Hepatocyte (in vitro differentiated cells): ENCODE results near the gene TPRX2. TPM values are rescaled to one million over a fixed set of nuclear protein-coding genes. Genes with fewer than 3 reads are reported as not detected.
A peak's percentile ranks its signal among the peaks of the same experiment; 100 is the strongest.

ENCODE experiments used
- DNase-seq: peaks from one replicate; pipeline ENCODE4 v3.0.0-alpha.2; 2016; ENCODE audit warnings: low spot score
- H2AFZ ChIP-seq: fragments of 200-600 bp; sonication (generic); 2 replicates; pipeline ENCODE4 v1.6.0; 2016; ENCODE audit warnings: antibody characterized with exemption, mild to moderate bottlenecking
- H3K27ac ChIP-seq: fragments of 200-600 bp; sonication (generic); 2 replicates; pipeline ENCODE4 v1.5.1; 2016; ENCODE audit warnings: mild to moderate bottlenecking
- H3K27me3 ChIP-seq: fragments of 200-600 bp; sonication (generic); 2 replicates; pipeline ENCODE4 v1.6.1; 2016
- H3K36me3 ChIP-seq: fragments of 200-600 bp; sonication (generic); replicated peaks from 2 replicates; pipeline ENCODE4 v1.5.1; 2016; ENCODE audit warnings: low read depth; ENCODE audit not compliant: insufficient read depth
- H3K4me1 ChIP-seq: fragments of 200-600 bp; sonication (generic); 2 replicates; pipeline ENCODE4 v1.5.1; 2016; ENCODE audit warnings: mild to moderate bottlenecking, moderate library complexity; ENCODE audit not compliant: insufficient read depth
- H3K4me2 ChIP-seq: fragments of 200-600 bp; sonication (generic); 2 replicates; pipeline ENCODE4 v1.6.0; 2016
- H3K4me3 ChIP-seq: fragments of 200-600 bp; sonication (generic); 2 replicates; pipeline ENCODE4 v1.5.1; 2016; ENCODE audit warnings: mild to moderate bottlenecking
- H3K79me2 ChIP-seq: fragments of 200-600 bp; sonication (generic); 2 replicates; pipeline ENCODE4 v1.6.0; 2017; ENCODE audit warnings: mild to moderate bottlenecking
- H3K9me2 ChIP-seq: fragments of 200-600 bp; sonication (generic); replicated peaks from 2 replicates; pipeline ENCODE4 v1.6.0; 2017; ENCODE audit warnings: mild to moderate bottlenecking; ENCODE audit not compliant: insufficient read depth
- H3K9me3 ChIP-seq: fragments of 200-600 bp; sonication (generic); 2 replicates; pipeline ENCODE4 v1.5.1; 2016; ENCODE audit warnings: low read depth, mild to moderate bottlenecking
- H4K20me1 ChIP-seq: fragments of 200-600 bp; sonication (generic); 2 replicates; pipeline ENCODE4 v1.6.0; 2016; ENCODE audit warnings: mild to moderate bottlenecking; ENCODE audit not compliant: insufficient read depth, poor library complexity, severe bottlenecking
- CTCF ChIP-seq: fragments of 200-600 bp; sonication (generic); IDR thresholded peaks from 2 replicates; pipeline ENCODE4 v1.5.1; 2016; ENCODE audit warnings: antibody characterized with exemption, mild to moderate bottlenecking; ENCODE audit not compliant: poor library complexity
- EZH2 ChIP-seq: fragments of 200-600 bp; sonication (generic); IDR thresholded peaks from 2 replicates; pipeline ENCODE4 v1.6.1; 2016; ENCODE audit warnings: antibody characterized with exemption, mild to moderate bottlenecking, borderline replicate concordance
- EZH2phosphoT487 ChIP-seq: fragments of 200-600 bp; sonication (generic); IDR thresholded peaks from one replicate; pipeline ENCODE4 v1.6.1; 2018; ENCODE audit warnings: antibody characterized with exemption, mild to moderate bottlenecking, low read depth, moderate library complexity; ENCODE audit not compliant: unreplicated experiment, severe bottlenecking
- WGBS: methylation state at CpG from one replicate; pipeline ENCODE4 v1.1.6; 2016; ENCODE audit warnings: low lambda C conversion rate; ENCODE audit errors: missing lambda C conversion rate; 5-methylcytosine and 5-hydroxymethylcytosine counted together
- polyA plus RNA-seq: library from polyadenylated mRNA; unstranded; fragments of >200 nt; fragmentation: Nextera tagmentation; extraction: Ambion mirVana; gene quantifications from 2 replicates; pipeline ENCODE4 v1.2.1, GENCODE V29; 2016
- total RNA-seq: library from RNA; depleted of rRNA; stranded (reverse); fragments of >200 nt; gene quantifications from 2 replicates; pipeline ENCODE4 v1.2.3, GENCODE V29; 2014

TPRX2 gene
- total and polyA plus RNA-seq, 2 experiments from 2014 or later = not detected

- DNase-seq = no peak
- Histone ChIP-seq H3K4me1 (no peaks in the 10 kb centered on the region), H3K9me3 (no peaks in the 10 kb centered on the region), H2AFZ (no peak overlapping the region), H3K36me3 (no peaks in the 10 kb centered on the region), H3K9me2 (no peaks in the 10 kb centered on the region), H3K27me3 (no peaks in the 10 kb centered on the region), H3K79me2 (no peaks in the 10 kb centered on the region), H3K4me3 (no peak overlapping the region), H4K20me1 (no peaks in the 10 kb centered on the region), H3K27ac (no peak overlapping the region), H3K4me2 (no peak overlapping the region)
- WGBS = 95% methylated on average over 30 of the region's 34 CpGs
- TF ChIP-seq EZH2phosphoT487 (no peak), CTCF (no peak), EZH2 (no peak)
Observed at GRCh38 chr19:47860602-47861297, 1.7 kb downstream of the TPRX2 start.

DNA sequence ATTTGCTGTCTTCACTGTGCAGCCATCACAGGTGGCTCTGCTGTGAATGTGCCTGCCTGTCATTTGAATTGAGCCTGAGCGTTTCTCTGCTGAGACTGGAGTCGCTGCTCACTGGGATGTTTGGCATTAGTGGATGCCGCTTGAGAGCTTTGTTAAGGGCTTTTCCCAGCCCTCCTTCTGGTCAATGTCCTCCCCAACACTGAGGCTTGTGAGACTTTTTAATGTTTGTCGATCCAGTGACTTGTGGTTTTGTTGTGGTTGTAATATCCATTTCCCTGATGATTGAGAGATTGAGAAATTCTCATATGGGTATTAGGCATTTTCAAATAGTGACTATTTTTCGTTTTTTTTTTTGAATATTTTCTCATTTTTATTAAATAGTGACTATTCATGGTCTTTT, 2.6 kb downstream of the TPRX2 start:
- Histone ChIP-seq H3K9me2 (no peaks in the 10 kb centered on the region), H3K4me2 (no peak overlapping the region), H3K27me3 (no peaks in the 10 kb centered on the region), H3K9me3 (no peaks in the 10 kb centered on the region), H3K36me3 (no peaks in the 10 kb centered on the region), H3K4me3 (no peak overlapping the region), H3K79me2 (no peaks in the 10 kb centered on the region), H3K27ac (no peak overlapping the region), H4K20me1 (no peaks in the 10 kb centered on the region), H2AFZ (no peak overlapping the region), H3K4me1 (no peaks in the 10 kb centered on the region)
- no peak for DNase-seq
- 81% methylated on average over 5 of the region's 5 CpGs for WGBS
- TF ChIP-seq EZH2phosphoT487 = no peak
- TF ChIP-seq EZH2 = no peak
- TF ChIP-seq CTCF = no peak

DNA sequence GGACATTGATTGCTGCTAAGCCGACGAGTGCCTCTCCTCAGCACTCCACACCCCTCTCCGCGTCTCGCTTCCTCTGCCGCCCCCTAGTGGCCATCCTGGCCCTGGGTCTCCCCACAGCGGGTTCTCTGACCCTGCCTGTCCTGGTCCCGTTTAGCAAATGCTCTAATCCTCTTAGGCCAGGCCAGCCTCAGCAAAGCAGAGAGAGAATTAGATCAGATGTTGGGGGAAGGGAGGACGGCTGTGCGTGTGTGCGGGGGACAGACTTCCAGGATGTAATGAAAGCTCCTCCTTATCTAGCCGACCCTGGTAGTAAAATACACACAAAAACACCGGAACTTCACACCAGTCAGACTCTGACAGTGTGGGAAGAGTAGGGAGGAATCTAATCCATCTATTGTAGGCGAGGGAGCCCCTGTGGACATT, 4.5 kb downstream of the TPRX2 start:
- H3K9me3 ChIP-seq = no peaks in the 10 kb centered on the region
- no peaks in the 10 kb centered on the region for H3K9me2 ChIP-seq
- H3K79me2 ChIP-seq = no peaks in the 10 kb centered on the region
- H3K4me3 ChIP-seq = no peak overlapping the region
- no peaks in the 10 kb centered on the region for H4K20me1 ChIP-seq
- no peaks in the 10 kb centered on the region for H3K27me3 ChIP-seq
- H2AFZ ChIP-seq = no peak overlapping the region
- H3K27ac ChIP-seq = no peak overlapping the region
- peak; percentile 92 for DNase-seq
- no peaks in the 10 kb centered on the region for H3K4me1 ChIP-seq
- no peak overlapping the region for H3K4me2 ChIP-seq
- 10% methylated on average over 14 of the region's 14 CpGs for WGBS
- H3K36me3 ChIP-seq = no peaks in the 10 kb centered on the region
- TF ChIP-seq EZH2phosphoT487 (no peak), EZH2 (no peak), CTCF (peak; percentile 98)

- no peak for DNase-seq
- Histone ChIP-seq H3K9me2 (no peaks in the 10 kb centered on the region), H2AFZ (no peak overlapping the region), H3K27ac (no peak overlapping the region), H3K36me3 (no peaks in the 10 kb centered on the region), H3K27me3 (no peaks in the 10 kb centered on the region), H3K4me2 (no peak overlapping the region), H3K4me1 (no peaks in the 10 kb centered on the region), H3K9me3 (no peaks in the 10 kb centered on the region), H3K79me2 (no peaks in the 10 kb centered on the region), H3K4me3 (no peak overlapping the region), H4K20me1 (no peaks in the 10 kb centered on the region)
- no peak for TF ChIP-seq EZH2phosphoT487
- no peak for TF ChIP-seq EZH2
- TF ChIP-seq CTCF = no peak
- 72% methylated on average over 10 of the region's 10 CpGs for WGBS
Observed at GRCh38 chr19:47865166-47865565, 6.1 kb downstream of the TPRX2 start.
